Renal pelvis (tissue), 4 donors: ENCODE results near the gene CA14. TPM values are rescaled to one million over a fixed set of nuclear protein-coding genes. Genes with fewer than 3 reads are reported as not detected.
"Not testable (repeated sequence)": the region's sequence is repeated elsewhere in the genome, so short reads cannot be mapped to it uniquely, and the experiment has no call there.

ENCODE experiments used
- DNase-seq: peaks from one replicate; pipeline ENCODE4 v3.0.0-alpha.2; 2013
- polyA plus RNA-seq, 3 donors: library from polyadenylated mRNA; unstranded; fragments of 120-200 nt; gene quantifications; one replicate each; pipeline ENCODE4 v1.2.1, GENCODE V29; 2013; ENCODE audit not compliant: insufficient read length in 3 of 3

CA14 gene
- polyA plus RNA-seq, 3 donors: 6.6 to 6.8 (median 6.6) TPM

- DNase-seq: no peak
These were observed 15.7 kb downstream of the CA14 start for GRCh38 chr1:150273311-150273710.

GRCh38 chr1:150280138-150280707 lies 22.6 kb downstream of the CA14 start:
- DNase-seq: no peak

GRCh38 chr1:150281221-150281757 lies 23.7 kb downstream of the CA14 start:
- peak; percentile 73 for DNase-seq

- DNase-seq: peak; percentile 97
These were observed 24.4 kb downstream of the CA14 start, which contains the start of gene CIART for GRCh38 chr1:150281758-150282557. TSS of gene CIART (plus strand) at chr1:150282554. CDS start at chr1:150283268, 714 bp downstream.

- no peak for DNase-seq
These were observed 25.0 kb downstream of the CA14 start for GRCh38 chr1:150282558-150282958.

GRCh38 chr1:150283260-150283659 lies 25.7 kb downstream of the CA14 start:
- no peak for DNase-seq

- DNase-seq: no peak
These were observed 30.8 kb downstream of the CA14 start for GRCh38 chr1:150288382-150288781.

DNA sequence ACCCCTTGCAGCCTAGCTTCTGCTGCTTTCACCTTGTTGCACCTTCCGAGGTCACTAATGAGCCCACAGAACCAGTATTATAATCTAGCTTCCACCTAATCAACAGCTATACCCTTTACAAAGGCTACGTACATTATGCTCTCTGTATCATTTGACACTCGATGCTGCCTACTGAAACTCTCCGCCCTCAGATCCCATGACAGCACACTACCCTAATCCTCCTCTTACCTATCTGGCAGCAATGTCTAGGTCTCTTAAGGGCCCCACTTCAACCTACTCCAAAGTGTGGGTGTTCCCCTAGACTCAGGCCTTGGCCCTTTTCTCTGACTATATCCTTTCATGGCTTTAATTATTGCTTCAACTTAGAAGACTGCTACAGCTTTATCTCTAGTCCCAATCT lies 31.2 kb downstream of the CA14 start:
- no peak for DNase-seq

GRCh38 chr1:150293433-150294253 lies 36.1 kb downstream of the CA14 start, which contains the start of gene MRPS21:
TSS of gene MRPS21 (plus strand) at chr1:150293861. CDS start at chr1:150294367, 506 bp downstream.
- DNase-seq: peak; percentile 97

GRCh38 chr1:150295476-150295875 lies 37.9 kb downstream of the CA14 start:
- no peak for DNase-seq

GRCh38 chr1:150299716-150300115 lies 42.1 kb downstream of the CA14 start:
- DNase-seq: no peak

GRCh38 chr1:150302338-150302737 lies 44.8 kb downstream of the CA14 start:
- no peak for DNase-seq

DNA sequence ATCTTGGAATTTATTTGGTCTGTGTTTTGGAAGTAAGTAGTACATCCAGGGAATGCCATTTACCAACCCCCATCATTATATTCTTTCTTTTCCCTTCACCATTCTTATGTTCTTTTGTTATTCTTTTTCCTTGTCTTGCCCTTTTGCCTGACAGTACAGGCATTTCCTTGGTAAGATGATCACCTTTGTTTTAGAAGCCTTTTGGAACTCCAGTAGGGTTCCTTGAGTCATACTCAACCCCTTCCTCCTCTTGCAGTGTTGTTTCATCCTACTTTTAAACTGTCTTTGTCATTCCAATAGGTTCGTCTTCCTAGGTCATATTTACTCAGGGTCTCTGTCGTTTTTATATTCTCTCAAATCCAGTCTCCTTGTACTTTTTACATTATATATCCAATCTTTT lies 45.3 kb downstream of the CA14 start:
- no peak for DNase-seq

- DNase-seq: not testable (repeated sequence)
These were observed 51.0 kb downstream of the CA14 start for GRCh38 chr1:150308585-150308984.

GRCh38 chr1:150309758-150310508 lies 52.4 kb downstream of the CA14 start:
- no peak for DNase-seq

- no peak for DNase-seq
These were observed 54.2 kb downstream of the CA14 start for GRCh38 chr1:150311762-150312161.

Other genes starting within 250 kb of the CA14 start
- 10 to 100 TPM; 15.3 to 22.7 (median 17.8) TPM for gene OTUD7B, start 247.0 kb upstream of the CA14 start, polyA plus RNA-seq
- 10 to 100 TPM; 62.5 to 77.8 (median 66.7) TPM for gene VPS45, start 190.0 kb upstream of the CA14 start, polyA plus RNA-seq
- gene PLEKHO1, start 107.9 kb upstream of the CA14 start, polyA plus RNA-seq: 10 to 100 TPM; 45.4 to 59.3 (median 59.0) TPM
- 100 to 1,000 TPM; 112 to 136 (median 132) TPM for gene ANP32E, start 21.7 kb upstream of the CA14 start, polyA plus RNA-seq
- 100 to 1,000 TPM; 191 to 203 (median 199) TPM for gene APH1A, start 11.2 kb downstream of the CA14 start, polyA plus RNA-seq
- gene C1orf54, start 15.0 kb downstream of the CA14 start, polyA plus RNA-seq: 10 to 100 TPM; 35.8 to 47.1 (median 45.3) TPM
- gene CIART, start 24.8 kb downstream of the CA14 start, polyA plus RNA-seq: 1 to 10 TPM; 7.6 to 9.0 (median 8.5) TPM
- 10 to 100 TPM; 75.9 to 92.9 (median 83.2) TPM for gene MRPS21, start 36.1 kb downstream of the CA14 start, polyA plus RNA-seq
- 100 to 1,000 TPM in 2 of 3 donors, 10 to 100 TPM in 1; 58.3 to 114 (median 107) TPM for gene PRPF3, start 63.8 kb downstream of the CA14 start, polyA plus RNA-seq
- gene RPRD2, start 106.4 kb downstream of the CA14 start, polyA plus RNA-seq: 10 to 100 TPM; 48.9 to 57.3 (median 56.5) TPM
- 10 to 100 TPM; 19.5 to 34.3 (median 30.1) TPM for gene TARS2, start 229.6 kb downstream of the CA14 start, polyA plus RNA-seq